ENCODE results near the gene MTREX.

Gene MTREX

GRCh38 chr5:55426455-55426854 is 118.7 kb downstream of the MTREX start:
- DNase-seq (ENCODE audit: low read depth in 2 of 3, low spot score in 1 of 3) = no peak

- DNase-seq (ENCODE audit: low read depth in 2 of 3, low spot score in 1 of 3) = no peak
Observed at GRCh38 chr5:55427157-55427556, 119.4 kb downstream of the MTREX start.

GRCh38 chr5:55429221-55429612 is 121.4 kb downstream of the MTREX start:
- DNase-seq (ENCODE audit: low read depth in 2 of 3, low spot score in 1 of 3) = no peak

GRCh38 chr5:55429613-55430253 is 121.9 kb downstream of the MTREX start:
- no peak for DNase-seq (ENCODE audit: low read depth in 2 of 3, low spot score in 1 of 3)

- no peak for DNase-seq (ENCODE audit: low read depth in 2 of 3, low spot score in 1 of 3)
Observed at GRCh38 chr5:55432549-55432948, 124.8 kb downstream of the MTREX start.

GRCh38 chr5:55437452-55437851 is 129.7 kb downstream of the MTREX start:
- no peak for DNase-seq (ENCODE audit: low read depth in 2 of 3, low spot score in 1 of 3)

GRCh38 chr5:55437859-55438206 is 130.0 kb downstream of the MTREX start:
- no peak for DNase-seq (ENCODE audit: low read depth in 2 of 3, low spot score in 1 of 3)

- no peak for DNase-seq (ENCODE audit: low read depth in 2 of 3, low spot score in 1 of 3)
Observed at GRCh38 chr5:55438998-55439397, 131.2 kb downstream of the MTREX start.

GRCh38 chr5:55440188-55440646 is 132.4 kb downstream of the MTREX start:
- DNase-seq (ENCODE audit: low read depth in 2 of 3, low spot score in 1 of 3) = peak in 1 of 3 donors; percentile 20

GRCh38 chr5:55441107-55441771 is 133.4 kb downstream of the MTREX start:
- no peak for DNase-seq (ENCODE audit: low read depth in 2 of 3, low spot score in 1 of 3)

GRCh38 chr5:55441954-55442353 is 134.2 kb downstream of the MTREX start:
- DNase-seq (ENCODE audit: low read depth in 2 of 3, low spot score in 1 of 3) = no peak

- DNase-seq (ENCODE audit: low read depth in 2 of 3, low spot score in 1 of 3) = no peak
Observed at GRCh38 chr5:55445791-55446190, 138.0 kb downstream of the MTREX start.

GRCh38 chr5:55446640-55447351 is 139.0 kb downstream of the MTREX start:
- no peak for DNase-seq (ENCODE audit: low read depth in 2 of 3, low spot score in 1 of 3)

GRCh38 chr5:55450050-55450765 is 142.4 kb downstream of the MTREX start:
- DNase-seq (ENCODE audit: low read depth in 2 of 3, low spot score in 1 of 3) = no peak

GRCh38 chr5:55451976-55452375 is 144.2 kb downstream of the MTREX start:
- DNase-seq (ENCODE audit: low read depth in 2 of 3, low spot score in 1 of 3) = no peak

- no peak for DNase-seq (ENCODE audit: low read depth in 2 of 3, low spot score in 1 of 3)
Observed at GRCh38 chr5:55453211-55453610, 145.4 kb downstream of the MTREX start.

- DNase-seq (ENCODE audit: low read depth in 2 of 3, low spot score in 1 of 3) = no peak
Observed at GRCh38 chr5:55454282-55454681, 146.5 kb downstream of the MTREX start.

- DNase-seq (ENCODE audit: low read depth in 2 of 3, low spot score in 1 of 3) = no peak
Observed at GRCh38 chr5:55456216-55456895, 148.6 kb downstream of the MTREX start.

GRCh38 chr5:55459572-55459971 is 151.8 kb downstream of the MTREX start:
- no peak for DNase-seq (ENCODE audit: low read depth in 2 of 3, low spot score in 1 of 3)

- no peak for DNase-seq (ENCODE audit: low read depth in 2 of 3, low spot score in 1 of 3)
Observed at GRCh38 chr5:55463613-55464012, 155.8 kb downstream of the MTREX start.
